DMS153 (cell line): ENCODE data around the gene USP1.

ENCODE experiments used
- DNase-seq: peaks from one replicate; lab custom pipeline; 2025; lab: John Stamatoyannopoulos, UW

Gene USP1

DNA sequence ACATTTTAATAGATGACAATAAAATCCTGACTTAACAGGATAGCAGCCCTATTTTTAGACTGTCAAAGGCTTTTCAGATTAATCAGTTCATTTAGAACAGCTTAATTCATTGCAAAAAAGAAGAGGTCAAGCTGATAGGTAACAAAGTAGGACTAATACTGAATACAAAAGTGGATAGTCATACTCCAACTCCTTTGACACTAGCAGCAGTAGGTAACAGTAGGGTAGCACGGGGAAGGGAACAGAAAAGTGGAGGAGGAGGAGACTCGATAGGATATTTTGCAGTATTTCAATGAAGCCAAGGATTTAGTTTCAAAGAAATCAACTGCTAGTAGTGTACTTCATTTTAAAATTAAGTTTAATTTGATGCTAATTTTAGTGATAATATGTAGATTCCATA lies 51.1 kb downstream of the USP1 start:
- DNase-seq = no peak

DNA sequence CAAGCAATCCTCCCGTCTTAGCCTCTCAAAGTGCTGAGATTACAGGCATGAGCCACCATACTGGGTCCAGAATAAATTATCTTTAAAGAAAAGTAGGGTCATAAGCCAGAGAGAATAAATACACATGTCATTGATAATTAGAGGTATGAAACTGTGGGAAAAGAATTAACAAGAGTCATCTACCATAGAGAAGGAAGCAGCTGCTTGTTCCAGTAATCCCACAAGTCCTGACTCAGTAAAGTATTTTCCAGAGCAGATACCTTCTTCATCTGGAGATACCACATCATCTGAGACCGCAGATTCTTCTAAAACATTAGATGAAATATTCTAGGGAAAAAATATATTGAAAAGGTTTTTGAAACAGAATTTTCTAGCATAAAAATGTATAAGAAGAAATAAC lies 55.7 kb downstream of the USP1 start:
- DNase-seq = no peak

DNA sequence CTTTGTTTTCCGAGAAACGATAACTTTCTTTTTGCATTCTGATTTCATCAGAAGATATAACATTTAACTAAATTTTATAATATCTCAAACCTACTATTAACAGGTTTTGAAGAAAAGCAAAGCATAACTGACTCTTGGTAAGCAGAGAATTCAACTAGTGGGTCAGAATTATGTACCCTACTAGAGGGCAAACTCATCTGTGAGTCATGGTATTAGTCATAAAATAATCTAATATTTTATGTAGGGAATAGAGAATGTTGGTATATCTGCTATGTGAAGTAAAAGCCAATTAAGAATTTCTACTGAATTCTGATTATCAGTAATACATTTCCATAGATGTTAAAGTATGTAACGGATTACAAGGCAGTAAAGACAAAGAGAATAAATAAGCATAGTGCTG lies 56.8 kb downstream of the USP1 start:
- DNase-seq = no peak

DNA sequence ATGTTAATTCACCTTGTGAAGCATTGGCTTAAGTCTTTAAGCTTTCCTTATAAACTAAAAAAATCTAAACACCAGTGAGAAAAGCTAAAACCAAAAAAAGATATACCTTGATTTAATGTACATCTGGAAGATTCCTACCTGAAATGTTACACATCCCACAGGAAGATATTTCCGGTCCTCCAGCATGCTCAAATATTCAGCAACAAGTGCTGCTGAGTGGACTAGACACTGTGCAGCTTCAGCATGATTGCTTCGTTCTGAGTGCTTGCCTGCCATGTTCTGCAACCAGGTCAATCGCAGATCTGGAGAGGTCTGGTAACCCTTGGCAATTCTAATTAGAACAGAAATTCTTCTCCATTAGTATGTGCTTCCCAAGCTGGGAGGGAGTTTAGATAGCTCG lies 57.3 kb downstream of the USP1 start:
- DNase-seq = no peak

DNA sequence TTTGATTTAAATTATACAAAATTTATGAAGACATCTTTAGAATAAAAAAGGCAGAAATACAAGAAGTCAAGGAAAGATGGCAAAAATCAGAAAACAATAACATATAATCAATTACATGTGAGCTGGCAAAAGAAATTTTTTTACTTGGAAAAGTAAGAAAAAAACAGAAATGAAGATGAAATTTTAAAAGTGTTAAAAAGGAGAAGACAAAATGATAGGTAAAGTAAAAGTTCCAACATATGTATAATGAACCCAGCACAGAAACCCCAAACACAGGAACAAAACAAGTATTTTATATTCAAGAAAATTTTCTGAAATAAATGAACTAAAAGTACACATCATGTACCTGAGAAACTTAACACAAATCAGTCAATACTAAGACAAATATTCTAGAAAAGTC lies 63.4 kb downstream of the USP1 start:
- no peak for DNase-seq
